Fibroblast of skin of left biceps (primary cell): ENCODE measurements around the gene BST2.
A peak's percentile ranks its signal among the peaks of the same experiment; 100 is the strongest.

Experiments used
- DNase-seq, 2 experiments: peaks; one replicate each; pipeline ENCODE4 v3.0.0-alpha.2; 2013; ENCODE audit warnings: low read depth in 2 of 2

BST2 gene

DNA sequence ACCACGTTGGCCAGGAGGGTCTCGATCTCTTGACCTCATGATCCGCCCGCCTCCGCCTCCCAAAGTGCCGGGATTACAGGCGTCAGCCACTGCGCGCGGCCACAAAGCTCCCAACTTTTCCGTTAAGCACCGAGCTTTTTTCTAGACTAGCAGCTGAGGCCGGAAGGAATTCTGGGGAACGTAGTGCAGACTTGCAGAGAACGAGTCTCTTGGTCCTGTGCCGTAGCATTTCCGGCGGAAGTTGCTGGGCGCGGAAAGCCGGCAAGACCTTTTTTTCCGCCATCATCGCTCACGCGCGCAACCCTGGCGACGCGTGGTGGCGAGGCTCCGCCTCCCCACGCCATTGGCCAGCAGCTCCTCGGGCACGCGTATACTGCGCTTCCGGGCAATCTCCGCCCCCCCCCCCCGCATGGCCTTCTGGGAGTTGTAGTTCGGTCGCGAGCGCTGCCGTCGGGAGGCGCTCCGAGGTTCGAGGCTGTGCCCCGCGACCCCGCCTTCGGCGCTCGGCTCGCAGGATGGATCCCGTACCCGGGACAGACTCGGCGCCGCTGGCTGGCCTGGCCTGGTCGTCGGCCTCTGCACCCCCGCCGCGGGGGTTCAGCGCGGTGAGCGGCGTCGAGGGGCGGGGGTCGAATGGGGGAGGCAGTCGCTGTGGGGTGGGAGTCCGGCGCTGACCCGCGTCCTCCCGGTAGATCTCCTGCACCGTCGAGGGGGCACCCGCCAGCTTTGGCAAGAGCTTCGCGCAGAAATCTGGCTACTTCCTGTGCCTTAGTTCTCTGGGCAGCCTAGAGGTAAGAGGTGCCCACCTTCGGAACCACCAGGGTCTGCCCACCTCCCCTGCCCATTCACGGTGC is 14.4 kb upstream of the BST2 start, which contains the start of gene MVB12A:
Gene MVB12A, plus strand, starts transcription at position 427 of the 854 bp plus-strand sequence. Its CDS starts 89 bp downstream, at position 516.
- DNase-seq = peak; percentile 98

DNA sequence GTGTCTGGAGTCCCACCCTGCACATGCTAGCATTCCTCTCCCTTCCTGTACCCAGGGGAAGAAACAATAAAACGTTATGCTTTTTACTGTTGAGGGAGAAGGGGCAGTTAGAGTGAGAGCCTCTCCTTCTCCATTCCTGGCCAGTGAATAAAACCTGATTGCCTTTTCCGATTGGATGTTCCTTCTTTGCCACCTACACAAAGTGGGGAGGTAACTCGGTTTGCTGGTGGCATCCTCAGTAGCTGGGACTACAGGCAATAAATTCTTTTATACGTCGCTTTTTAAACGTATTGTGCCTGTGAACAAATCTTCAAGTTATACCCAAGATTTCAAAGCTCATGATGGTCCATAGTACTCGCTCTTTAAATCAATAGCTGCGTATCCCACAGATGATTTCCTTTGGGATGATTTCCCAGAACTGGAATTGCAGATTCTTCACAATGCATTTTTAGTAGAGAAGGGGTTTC is 13.8 kb upstream of the BST2 start:
- no peak for DNase-seq

DNA sequence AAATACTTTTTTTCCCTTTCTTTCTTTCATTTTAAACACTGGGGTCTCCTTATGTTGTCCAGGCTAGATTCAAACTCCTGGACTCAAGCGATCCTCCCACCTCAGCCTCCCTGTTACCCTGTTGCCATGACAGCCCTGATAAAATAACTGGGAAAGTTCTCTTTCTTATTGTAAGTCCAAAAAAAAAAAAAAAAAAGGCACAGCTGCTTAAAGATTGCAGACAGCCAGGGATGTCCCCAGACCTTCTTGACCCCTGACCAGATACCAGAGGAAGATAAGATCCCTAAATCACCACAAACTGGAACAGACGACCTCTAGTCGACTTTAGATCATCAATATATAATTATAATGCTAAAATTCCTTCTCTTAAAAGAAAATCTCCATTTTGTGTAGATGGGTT is 13.3 kb upstream of the BST2 start:
- DNase-seq = no peak

DNA sequence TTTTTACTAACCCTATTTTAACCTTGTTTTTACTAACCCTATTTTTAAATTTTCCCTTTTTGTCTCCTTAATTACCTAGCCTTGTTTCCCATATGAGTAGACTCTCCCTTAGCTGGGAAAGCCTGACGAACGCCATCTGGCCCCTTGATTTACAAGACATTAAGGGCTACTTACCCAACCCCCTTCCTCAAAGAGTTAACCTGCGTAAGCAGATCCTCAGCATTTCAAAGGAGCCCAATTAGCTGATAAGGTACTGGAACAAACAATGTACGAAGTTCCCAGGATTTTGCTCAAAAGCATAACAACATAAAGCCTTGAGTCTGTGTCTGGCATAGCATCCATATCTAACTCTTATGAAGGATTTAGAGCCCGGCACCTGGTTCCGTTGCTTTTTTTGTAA is 9.7 kb upstream of the BST2 start:
- no peak for DNase-seq

DNA sequence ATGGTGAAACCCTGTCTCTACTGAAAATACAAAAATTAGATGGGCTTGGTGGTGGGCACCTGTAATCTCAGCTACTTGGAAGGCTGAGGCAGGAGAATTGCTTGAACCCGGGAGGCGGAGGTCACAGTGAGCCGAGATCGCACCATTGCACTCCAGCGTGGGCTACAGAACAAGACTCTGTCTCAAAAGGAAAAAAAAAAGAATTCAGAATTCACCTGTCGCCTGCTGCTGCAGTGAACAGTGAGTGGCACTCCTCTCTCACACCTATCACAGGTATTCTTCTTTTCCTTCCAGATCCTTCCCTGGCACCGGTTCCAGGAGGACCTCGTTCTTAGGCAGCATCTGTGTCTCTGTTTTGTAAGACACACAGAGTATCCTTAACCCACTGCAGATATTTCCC is 8.7 kb upstream of the BST2 start:
- DNase-seq = no peak

DNA sequence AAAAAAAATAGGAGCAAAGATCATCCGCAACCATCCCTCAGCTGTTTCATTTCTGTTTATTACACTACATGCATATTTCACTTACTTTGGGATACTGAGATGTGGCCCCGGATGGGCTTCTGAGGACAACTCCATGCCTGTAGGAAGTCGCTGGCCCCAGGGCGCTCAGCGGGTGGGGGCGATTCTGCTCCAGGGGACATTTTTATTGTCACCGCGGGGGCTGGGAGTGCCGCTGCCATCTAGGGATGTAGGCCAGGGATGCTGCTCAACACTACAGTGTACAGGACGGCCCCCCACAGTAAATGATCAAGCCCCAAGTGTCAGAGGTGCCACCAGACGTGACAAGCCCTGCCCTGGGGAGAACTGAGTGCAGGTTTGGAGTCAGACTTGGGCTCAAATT is 6.4 kb upstream of the BST2 start:
- DNase-seq = no peak

DNA sequence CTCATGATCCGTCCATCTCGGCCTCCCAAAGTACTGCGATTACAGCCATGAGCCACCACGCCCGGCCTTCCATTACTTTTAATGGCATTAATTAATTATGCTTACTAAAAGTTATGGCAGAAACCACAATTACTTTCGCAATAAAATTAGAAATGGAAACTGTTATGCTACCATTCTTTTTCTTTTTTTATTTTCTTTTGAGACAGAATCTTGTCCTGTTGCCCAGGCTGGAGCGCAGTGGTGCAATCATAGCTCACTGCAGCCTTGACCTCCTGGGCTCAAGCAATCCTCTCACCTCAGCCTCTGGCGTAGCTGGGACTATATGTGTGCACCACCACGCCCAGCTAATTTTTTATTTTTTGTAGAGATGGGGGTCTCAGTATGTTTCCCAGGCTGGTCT is 4.6 kb upstream of the BST2 start:
- no peak for DNase-seq

DNA sequence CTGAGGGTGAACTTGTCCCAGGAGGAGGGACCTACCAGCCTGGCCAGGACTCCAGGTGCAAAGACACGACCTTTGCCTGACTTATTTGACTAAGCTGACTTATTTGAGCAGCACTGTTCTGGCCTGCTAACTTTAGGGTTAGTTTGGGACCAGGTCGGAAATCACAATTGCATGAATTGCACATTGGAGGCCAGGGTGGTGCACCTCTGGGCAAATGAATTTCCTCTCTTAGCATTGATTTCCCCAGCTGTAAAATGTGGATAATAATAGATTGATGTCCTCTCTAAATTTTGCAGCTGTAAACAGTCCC is 1.4 kb upstream of the BST2 start:
- no peak for DNase-seq

DNA sequence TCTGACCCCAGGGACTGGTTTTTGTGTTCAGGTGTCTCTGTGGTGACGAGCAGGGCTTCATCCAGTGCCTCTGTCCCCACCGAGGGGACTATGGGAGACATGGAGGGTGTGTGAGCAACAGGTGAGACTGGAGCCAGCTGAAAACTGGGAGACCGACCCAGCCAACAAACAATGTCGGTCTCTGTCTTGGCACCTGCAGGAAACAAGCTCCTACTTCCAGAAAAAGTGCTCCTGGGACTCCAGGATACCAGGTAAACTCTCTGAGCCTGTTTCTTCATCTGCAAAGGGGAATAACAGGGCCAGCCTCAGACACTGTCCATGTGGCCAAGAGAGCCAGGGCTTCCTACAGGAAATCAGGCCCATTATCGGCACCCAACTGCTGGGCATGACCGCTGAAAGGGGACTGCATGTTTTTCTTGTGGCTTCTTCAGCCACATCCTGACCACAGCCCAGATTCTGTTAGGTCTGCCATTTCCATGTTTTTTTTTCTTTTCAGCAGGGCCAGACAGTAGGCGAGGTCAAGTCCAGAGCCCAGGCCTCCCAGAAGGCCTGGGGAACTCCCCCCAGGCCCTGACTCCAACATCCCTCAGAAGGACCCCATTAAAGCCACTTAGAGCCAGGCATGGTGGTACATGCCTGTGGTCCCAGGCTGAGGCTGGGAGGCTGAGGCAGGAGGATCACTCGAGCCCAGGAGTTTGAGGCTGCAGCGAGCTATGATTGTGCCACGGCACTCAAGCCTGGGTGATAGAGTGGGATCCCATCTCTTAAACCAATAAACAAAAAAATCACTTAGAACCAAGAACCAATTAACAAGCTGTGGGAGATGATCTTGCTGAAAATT is 836 bp upstream of the BST2 start:
- DNase-seq = no peak

DNA sequence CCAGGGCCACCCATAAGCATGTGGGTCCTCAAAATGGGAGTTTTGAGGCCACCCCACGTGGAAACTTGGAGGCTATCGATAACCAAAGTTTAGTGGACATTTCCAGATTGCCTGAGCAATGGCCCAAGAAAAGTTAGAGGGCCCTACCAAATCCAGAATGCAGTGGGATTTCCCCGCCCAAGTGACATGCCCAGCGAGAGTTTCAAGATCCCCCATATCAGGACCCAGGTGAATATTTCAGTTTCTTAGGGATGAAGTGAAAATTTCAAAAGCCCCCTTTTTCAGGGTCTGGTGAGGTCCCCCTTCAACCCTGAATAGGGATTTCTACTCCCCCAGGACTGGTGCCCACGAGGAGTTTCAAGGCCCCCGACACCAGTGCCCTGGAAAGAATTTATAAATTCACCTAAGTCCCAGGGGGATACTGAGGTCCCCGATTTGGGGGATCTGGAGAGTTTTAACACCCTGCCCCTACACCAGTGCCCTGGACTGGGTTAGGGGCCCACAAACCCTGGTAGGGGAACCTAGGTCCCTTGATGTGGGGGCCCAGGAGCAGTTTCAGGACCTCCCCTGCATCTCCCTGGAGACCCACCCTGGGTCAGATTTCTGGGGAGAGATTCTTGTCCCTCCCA is 695 bp downstream of the BST2 start:
- no peak for DNase-seq

DNA sequence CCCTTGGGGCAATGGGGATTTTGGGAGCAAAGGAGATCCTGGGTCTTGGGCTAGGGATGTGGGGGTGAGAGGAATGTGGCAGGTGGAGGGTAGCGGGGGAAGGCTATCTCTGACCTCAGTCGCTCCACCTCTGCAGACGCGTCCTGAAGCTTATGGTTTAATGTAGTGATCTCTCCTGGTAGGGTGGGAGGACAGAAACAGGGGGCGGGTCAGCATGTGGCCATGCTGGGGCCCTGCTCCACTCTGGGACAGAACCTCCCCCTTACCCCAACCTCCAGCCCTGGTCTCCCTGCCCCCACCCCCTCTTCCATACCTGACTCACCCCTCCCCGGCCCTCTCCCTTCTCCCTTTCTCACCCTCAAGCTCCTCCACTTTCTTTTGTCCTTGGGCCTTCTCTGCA is 1.4 kb downstream of the BST2 start:
- DNase-seq = no peak

DNA sequence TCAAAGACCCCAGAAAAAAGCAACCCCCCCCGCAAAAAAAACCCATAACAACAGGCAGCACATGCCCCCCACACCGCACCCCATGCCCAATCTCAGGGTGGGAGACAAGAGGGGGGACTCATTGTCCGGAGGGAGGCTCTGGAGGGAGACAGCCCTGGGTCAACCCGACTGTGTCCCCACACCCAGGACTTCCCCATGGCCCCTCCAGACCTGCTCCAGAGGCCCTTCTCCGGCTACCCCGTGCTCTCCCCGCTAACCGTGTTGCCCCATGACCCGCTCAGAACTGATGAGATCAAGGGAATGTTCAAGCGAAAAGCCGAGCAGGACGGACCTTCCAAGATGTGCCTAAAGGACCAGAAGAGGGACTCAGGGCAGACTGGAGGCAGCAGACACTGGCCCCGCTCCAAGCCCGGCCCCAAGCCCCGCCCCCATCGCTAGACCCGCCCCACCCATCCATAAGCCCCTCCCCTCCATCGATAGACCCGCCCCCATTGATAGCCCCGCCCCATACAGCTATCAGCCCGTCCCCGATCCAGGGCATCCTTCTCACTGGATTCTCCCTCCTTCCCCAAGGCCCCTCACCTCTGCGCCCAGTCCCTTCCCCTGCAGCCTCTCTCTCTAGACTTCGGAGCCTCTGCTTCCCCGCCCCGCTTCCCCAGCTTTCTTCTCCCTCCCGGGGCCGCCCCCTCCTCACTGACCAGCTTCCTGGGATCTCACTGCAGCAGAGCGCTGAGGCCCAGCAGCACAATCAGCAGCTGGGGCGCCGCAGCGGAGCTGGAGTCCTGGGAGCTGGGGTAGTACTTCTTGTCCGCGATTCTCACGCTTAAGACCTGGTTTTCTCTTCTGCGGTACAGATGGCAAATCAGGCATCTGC is 2.2 kb downstream of the BST2 start:
- DNase-seq = no peak

DNA sequence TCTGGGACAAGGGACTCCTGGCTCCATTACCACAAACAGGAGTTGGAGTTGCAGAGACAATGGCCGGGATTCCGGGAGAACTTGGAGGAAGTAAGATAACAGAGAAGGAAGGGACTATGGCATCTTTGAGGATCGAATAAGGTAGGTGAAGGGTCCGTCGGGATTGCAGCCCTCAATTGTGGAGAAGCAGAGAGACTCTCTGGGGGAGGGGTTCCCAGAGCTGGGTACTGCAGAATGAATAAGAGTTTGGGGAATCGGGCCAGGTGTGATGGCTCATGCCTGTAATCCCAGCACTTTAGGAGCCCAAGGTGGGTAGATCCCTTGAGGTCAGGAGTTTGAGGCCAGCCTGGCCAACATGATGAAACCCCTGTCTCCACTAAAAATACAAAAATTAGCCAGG is 3.8 kb downstream of the BST2 start:
- DNase-seq = no peak

DNA sequence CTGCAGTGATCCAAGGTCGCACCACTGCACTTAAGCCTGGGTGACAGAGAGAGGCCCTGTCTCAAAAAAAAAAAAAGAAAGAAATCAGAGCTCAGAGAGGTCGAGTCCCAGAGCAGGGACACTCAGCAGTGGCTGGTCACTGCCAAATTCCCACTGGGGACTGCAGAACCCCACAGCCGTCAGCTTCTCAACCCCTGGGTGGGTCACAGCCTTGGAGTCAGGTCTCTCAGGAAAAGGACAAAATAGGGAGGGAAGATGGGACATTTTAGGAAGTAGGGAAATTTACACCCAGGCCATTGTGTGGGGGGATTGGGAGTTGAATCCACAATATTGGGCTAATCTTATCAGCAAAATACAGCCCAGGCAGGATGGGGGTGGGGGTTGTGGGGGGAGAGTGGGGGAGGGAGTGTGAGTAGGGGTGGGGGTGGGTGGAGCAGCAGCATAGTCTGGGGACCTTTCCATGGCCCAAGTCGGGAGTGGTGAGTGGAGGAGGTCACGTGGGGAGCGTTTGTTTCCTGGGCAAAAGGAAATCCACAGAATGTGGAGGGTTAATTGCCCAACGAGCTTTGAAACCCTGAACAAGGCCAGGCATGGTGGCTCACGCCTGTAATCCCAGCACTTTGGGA is 6.4 kb downstream of the BST2 start:
- no peak for DNase-seq

DNA sequence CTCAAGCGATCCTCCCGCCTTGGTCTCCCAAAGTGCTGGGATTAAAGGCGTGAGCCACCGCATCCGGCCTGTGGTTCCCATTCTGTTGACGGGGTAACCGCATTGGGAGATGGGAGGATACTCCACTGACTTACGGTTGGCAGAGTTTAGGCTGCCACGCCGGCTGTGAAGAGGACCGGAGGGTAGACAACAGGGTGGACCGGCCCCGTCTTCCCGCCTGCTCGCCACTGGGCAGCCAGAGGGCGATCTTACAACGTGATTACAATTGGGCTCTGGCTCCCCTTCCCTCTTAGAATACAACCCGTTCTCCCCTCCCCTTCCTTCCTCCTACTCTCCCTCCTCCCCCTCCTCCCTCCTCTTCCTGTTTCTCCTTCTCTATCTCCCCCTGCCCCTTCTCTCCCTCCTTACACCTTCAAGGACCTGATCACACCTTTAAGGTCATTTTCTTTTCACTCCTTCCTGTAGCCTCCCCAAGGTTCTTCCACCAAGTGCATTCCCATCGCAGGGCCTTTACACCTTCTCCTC is 10.5 kb downstream of the BST2 start:
- no peak for DNase-seq

DNA sequence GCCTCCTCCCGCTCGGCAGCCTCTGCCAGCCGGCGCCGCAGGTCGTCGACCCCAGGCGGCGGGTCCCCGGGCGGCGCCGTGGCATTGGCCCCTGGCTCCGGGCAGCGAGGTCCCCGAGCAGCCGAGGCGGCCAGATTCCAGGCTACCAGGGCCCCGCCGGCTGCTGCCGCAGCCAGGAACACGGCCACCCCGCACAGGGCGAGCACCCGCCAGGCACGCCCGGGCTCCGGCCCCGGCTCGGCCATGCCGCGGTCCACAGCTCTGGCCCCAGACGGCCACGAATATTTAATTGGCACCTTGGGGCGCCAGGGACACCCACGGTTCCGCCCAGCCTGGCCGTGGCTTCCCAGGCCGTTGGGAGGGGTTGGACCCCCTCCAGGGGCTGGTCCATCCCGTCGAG is 11.5 kb downstream of the BST2 start, which contains the start of gene CCDC194:
Gene CCDC194, minus strand, starts transcription at position 283 of the 400 bp plus-strand sequence. Its CDS starts 38 bp downstream, at position 245.
- no peak for DNase-seq

DNA sequence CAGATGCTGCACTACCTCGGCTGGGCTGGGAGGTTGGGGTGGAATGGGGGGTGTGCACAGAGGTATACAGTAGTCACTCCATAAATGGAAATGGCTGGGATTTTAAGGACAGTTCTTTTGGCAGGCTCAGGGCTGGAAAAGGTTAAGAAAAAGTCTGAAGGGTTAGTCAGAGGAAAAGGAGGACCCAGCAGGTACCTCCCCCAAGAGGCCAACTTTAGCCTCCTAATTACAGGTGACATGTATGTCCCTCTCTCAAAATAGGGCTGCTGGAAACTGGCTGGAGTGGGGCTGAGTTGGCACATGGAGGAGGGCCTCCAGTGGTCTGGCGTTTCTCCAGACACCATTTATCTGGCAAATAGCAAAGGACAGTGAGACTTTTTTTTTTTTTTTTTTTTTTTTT is 12.4 kb downstream of the BST2 start:
- DNase-seq = no peak

DNA sequence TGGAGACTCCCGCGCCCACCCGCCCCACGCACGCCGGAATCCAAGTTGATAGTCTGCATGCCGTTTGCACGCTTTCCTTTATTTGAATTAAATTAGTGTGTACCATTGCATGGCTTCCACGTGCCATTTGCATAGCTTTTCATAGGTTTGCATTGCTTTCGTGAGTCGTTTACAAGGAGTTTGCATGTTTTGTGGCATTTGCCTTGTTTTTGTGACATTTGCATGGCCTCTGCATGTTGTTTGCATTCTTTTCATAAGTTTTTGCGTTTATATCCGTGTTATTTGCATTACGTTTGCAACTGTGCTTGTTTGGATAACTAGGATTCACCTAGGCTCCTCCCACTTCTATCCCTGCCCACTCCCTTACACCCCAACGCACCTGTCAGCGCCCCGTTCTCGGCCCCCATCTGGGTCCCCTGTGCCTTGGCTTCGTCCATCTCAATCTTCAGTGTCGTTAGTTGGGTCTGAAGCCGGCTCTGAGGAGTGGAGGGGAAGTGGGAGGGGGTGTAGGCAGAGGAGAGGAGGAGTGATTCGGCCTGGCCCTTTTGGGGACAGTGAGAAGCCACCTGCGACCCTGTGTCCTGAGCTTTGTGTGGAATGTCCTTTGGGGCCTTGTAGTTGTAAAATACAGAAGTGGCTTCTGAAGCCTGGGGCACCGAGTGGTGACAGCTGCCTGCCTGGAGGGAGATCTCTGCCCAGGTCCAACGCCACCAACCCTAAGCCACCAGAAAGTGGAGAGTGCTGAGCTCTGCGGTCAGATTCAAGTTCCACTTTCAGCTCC is 13.9 kb downstream of the BST2 start:
- DNase-seq = no peak

DNA sequence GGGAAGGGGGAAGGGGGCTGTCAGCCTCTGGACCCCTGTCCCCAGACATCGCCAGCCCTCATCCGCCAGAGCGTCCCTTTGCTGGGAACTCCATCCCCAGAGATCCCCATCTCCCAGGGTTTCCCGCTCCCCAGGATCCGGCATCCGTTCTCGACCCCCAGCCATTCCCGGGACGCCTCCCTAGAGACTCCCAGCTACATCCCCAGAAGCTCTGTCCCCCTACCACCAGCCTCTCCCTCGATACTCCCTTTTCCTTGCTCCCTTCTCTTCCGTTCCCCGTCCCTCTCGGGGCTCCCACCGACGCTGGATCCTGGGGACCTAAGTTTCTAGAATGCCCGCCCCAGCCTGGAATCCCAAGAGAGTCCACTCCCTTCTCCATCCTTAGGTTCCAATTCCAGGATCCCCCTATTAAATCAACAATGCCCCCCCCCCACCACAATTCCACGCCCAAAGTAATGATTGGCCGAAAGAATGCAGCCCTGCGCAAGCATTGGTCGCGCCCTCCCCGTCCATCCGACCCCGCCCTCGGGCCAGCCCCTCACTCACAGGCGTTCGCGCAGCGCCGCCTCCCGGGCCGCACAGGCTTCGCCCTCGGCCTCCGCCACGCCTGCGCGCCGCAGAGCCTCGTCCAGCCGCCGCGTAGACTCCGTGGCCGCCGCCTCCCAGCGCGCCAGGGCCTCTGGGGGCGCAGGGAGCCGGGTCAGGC is 14.6 kb downstream of the BST2 start:
- peak; percentile 64 to 67 for DNase-seq
